NOMO-1 treated with dmso at 0.1 percent for 144 hours (cell line): ENCODE measurements around the gene SLC38A8.

Experiments
- DNase-seq: peaks from one replicate; lab custom pipeline; 2025; ENCODE audit not compliant: unreplicated experiment; lab: John Stamatoyannopoulos, UW

The SLC38A8 gene

DNA sequence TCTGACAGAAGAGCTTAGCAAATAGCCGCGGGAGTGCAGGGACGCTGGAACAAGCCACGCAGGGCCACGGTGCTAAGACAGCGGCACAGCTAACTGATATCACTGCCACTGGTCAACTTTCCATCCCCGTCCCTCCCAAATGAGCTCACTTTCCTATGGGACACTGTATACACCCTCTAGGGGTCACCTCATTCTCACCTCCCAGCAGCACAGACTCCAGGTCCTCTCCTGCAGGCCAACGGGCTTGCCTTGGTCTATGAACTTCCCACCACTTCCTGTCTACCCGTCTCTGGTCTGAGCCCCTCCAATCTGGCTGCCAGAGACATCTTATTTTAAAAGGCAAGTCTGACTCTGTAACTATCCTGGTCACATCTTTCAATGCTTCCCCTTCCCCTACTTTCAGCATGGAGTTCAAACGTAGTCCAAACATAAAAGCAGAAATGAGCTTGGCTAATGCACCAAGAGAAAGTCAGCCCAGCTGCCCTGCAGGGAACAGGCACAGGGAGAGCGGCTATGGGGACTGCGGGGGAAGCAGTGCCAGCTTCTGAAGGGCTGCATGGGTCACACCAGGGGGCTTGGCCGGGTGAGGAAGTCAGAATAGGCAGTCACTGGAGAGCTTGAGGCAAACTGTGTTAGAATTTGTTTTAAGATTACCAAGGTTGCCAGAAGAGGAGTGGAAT is 26.3 kb upstream of the SLC38A8 start:
- no peak for DNase-seq

GRCh38 chr16:84068041-84068440 is 25.4 kb upstream of the SLC38A8 start:
- DNase-seq: no peak

DNA sequence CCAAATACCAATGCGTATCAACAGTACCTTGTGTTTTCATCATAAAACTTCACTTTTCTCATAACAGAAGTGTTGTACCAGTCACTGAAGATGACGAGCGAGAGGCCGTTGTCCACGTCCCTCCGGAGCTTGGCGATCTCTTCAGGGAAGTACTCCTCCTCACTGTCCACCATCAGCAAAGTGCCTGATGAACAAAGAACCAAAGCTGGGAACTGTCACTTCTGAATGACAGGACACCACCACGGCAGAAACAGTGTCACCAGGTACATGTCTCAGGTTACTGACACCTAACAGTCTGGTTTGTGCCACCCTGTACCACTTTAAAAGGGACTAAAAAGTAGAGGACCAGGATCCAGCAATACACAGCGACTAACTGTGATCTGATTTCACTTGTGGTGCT is 25.0 kb upstream of the SLC38A8 start:
- no peak for DNase-seq

GRCh38 chr16:84065536-84066132 is 23.0 kb upstream of the SLC38A8 start:
- DNase-seq: no peak

GRCh38 chr16:84063980-84064379 is 21.4 kb upstream of the SLC38A8 start:
- no peak for DNase-seq

DNA sequence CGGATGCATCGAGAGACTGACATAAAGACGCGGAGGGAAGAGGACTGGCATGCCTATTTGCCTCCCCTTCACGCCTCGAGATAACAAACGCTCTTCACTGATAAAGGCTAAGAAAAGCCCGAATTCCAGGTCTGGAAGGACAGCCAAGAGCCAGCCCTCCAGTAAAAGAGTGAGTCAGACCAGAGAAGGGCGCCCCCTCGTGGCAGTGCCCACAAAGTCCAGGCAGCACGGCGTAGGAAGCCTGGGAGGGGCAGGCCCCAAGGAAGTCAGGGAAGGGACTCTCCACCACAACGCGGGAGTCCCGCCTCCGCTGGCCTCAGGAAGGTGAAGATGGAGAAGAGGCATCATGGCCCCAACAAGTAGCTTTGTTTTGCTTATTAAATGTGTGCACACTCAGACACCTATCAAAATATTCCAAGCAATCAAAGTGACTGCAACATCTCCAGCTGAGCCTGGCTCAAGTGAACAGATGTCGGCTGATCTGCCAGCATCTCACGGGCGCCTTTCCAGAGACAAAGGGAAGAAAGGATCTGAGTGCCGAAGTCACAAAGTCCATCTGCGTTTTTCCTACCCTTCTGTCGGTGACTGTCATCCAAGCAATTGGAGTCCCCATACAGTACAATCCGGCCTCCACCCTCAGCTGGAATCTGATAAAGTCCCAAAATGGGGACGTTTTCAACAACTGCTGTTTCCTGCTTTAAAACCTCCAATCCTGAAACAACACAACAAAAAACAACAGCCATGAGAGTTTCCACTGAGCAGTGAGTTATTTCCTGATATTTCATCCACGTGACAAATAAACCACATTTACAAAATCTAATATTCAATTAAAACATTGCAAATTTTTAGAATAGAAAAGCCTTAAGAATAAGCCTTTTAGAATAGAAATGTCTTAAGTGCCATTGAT is 20.4 kb upstream of the SLC38A8 start:
- no peak for DNase-seq

- no peak for DNase-seq
Measured at GRCh38 chr16:84061236-84061819, 18.7 kb upstream of the SLC38A8 start.

DNA sequence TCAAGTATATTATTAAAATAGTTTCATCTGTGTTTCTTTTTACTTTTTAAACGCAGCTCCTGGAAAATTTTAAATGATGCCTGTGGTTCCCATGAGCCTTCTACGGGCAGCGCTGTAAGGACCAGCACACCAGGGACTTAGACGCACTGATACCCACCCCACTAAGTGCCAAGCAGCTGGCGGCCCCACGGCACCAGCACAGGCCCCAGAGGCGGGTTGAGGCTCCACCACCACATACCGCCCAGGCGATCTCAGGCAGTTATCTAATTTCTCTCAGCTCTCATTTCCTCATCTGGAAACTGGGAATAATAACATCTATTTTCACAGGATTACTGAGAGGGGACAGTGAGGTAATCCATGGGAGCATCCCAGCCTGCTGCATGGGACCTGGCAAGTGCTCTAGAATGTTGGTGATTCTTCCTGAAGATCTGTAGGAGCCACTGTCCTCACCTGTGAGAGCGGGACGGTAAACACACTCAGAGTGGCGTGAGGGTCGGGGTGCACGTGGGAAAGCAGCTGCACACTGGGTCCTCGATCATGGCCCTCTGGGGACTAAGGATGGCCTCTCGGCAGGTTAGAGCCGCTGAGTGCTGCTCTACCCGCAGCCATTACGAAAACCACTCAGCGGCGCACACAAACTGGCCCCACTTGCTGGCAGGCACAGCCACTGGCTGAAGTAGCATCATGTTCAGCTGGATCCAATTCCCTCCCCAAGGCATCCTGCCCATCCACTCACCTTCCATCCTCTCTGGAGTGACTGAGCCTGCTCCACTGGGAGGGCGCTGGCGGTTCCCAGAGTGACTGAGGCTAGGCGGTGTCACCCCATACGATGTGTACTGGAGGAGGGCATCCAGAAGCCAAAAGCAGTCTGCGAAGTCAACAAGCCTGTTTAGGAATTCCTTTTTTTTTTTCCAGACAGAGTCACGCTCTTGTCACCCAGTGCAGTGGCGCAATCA is 17.6 kb upstream of the SLC38A8 start:
- no peak for DNase-seq

- no peak for DNase-seq
Measured at GRCh38 chr16:84059111-84059510, 16.5 kb upstream of the SLC38A8 start.

- no peak for DNase-seq
Measured at GRCh38 chr16:84058664-84059063, 16.1 kb upstream of the SLC38A8 start.

- no peak for DNase-seq
Measured at GRCh38 chr16:84058211-84058610, 15.6 kb upstream of the SLC38A8 start.

DNA sequence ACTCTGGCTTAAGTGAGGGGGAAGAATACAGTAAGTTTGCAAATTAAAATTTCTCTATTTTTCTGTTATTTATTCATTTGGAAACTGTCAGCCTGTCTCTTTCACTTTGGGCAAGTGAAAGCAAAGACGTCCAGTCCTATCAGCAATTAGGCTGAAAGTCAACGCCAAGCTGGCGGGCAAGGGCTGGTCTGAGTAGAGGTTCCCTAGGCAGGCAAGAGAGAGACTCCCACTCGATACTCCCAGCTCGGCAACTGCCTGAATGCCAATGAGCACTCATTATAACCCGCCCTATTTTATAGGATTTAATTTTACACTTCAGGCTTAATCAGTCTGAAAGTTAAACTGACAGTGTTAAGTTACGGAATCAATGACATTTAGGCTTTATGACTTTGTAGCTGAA is 14.3 kb upstream of the SLC38A8 start:
- no peak for DNase-seq

DNA sequence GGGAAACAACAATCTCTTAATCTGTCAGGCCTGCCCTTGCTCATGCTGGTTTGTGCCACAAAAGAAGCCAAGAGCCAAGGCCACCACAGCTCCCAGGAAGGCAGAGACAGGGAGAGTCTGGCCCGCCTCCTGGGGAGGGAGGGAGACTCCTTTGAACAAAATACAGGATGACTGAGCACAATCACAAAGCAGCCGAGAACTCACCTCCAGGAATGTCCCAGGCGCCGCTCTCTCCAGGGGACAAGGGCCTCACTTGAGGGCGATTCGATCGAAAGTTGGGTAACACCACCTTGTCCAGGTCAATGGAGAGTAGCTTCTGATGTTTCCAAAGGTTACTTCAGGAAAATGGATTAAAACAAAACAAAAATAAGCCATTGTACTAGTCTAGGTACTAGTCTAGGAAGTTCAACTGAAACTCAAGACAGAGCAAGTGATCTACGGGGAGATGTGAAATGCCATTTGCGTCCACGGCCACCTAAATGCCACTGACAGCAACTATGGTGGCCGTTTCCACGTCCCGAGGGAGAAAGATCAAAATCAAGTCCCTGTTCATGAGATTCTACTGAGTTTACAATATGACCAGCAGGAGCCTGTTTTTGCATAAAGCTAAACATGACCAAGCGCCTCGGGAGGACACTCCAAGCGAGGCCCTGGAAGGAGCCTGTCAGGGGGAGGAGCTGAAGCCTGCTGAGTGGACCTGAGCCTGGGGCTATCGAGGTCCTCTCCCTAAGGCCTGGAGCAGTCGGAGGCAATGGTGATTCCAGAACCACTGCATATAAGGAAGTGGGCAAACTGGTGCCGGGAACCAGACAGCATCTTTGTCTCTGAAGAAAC is 13.4 kb upstream of the SLC38A8 start:
- no peak for DNase-seq

DNA sequence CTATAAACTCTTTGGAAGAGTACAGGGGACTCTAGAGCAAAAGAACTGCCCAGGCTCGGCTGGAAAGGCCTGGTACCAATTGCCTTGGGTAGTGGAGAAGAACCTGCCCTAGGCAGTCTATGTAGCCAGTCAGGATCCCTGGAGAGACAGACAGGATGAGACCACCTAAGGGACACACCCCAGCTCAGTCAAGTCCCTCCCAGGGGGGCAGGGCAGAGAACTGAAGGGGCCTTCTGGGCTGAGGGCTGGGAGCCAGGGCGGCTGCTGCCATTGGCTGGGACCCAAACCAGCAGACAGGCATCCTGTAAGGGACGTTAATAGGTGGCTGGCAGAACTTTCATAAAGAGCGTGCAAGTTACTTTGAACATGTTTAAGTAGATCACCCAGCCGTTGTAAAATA is 12.8 kb upstream of the SLC38A8 start:
- no peak for DNase-seq

DNA sequence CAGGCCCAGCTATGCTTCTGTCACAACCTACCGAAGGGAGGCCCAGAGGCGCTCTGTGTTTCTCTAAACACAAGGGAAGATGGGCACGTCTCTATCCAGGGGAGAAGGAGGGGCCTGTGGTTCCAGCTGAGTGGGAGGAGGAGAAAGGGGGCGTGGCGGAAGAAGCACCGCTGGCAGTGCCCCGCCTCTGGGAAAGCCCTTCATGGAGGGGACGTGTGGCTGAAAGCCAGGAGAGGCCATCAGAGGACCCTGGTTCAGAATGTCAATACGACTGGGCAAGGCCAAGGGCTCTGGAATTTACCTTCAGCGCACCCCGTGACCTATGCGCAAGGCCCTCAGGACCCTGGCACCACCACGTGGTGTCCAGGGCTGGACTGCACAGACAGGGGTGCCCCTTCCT is 12.3 kb upstream of the SLC38A8 start:
- no peak for DNase-seq

DNA sequence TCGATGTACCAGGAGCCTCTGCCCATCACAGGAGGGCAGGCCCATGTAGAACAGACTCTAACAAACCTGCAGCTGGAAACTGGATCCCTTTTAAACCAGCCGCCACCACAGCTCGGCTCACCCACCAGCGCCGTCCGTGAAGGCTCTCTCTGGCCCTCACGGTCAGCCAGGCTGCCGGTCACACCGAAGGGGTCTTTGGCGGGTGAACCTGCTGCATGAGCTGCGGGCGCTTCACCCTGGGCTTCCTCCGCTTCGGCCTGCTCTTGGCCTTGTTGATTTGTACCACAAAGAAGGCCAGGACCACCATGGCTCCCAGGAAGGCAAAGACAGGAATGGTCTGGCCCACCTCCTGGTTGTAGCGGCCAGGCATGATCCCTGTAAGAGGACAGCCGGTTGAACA is 11.7 kb upstream of the SLC38A8 start:
- no peak for DNase-seq

- DNase-seq: no peak
Measured at GRCh38 chr16:84053237-84053636, 10.6 kb upstream of the SLC38A8 start.

DNA sequence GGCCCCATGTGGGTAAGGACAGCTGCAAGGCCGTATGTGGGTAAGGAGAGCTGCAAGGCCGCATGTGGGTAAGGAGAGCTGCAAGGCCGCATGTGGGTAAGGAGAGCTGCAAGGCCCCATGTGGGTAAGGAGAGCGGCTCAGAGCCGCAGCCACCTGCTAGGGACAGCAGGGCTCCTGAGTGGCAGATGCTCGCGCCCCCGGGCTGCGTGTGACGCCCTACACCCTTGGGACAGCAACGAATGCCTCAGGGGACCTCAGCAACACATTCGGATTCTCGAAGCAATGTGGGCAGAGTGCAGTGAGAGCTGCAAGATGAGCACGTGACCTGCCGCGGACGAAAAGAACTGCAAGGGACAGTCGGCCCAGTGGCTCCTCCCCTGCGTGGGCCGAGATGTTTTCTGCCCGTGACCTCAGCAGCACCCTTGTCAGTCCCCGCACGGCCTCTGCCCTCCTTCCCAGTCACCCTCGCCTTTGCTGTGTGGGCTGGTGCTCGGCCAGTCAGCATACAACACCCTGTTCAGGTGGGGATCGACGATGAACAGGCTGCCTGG is 9.6 kb upstream of the SLC38A8 start:
- no peak for DNase-seq

- no peak for DNase-seq
Measured at GRCh38 chr16:84050316-84050715, 7.7 kb upstream of the SLC38A8 start.
